Measurements from ENCODE around the gene HOXC10.

HOXC10 gene

GRCh38 chr12:53973236-53974042, 11.5 kb upstream of the HOXC10 start:
- no peak overlapping the region for H3K27ac ChIP-seq (ENCODE audit: insufficient read depth, low read depth, low read length, poor library complexity, severe bottlenecking)
- no peaks in the 10 kb centered on the region for H3K9me3 ChIP-seq (ENCODE audit: control insufficient read depth, low read length)
- H3K27me3 ChIP-seq (ENCODE audit: control insufficient read depth, insufficient read depth, low read length, poor library complexity, severe bottlenecking): peaks cover 100% of the 10 kb centered on the region
- H3K4me3 ChIP-seq (ENCODE audit: insufficient read depth, low read depth, low read length): no peak overlapping the region
- WGBS, 2 experiments: 2 to 3% methylated on average over 67 to 69 of the region's 71 CpGs
- no peaks in the 10 kb centered on the region for H3K4me1 ChIP-seq (ENCODE audit: control insufficient read depth, insufficient read depth, low read length)
- H3K36me3 ChIP-seq (ENCODE audit: control insufficient read depth, insufficient read depth, low read length): no peaks in the 10 kb centered on the region

GRCh38 chr12:53974084-53975063, 10.6 kb upstream of the HOXC10 start, which contains the start of gene HOTAIR:
TSS of gene HOTAIR (minus strand) at chr12:53974954.
- no peaks in the 10 kb centered on the region for H3K4me1 ChIP-seq (ENCODE audit: control insufficient read depth, insufficient read depth, low read length)
- H3K4me3 ChIP-seq (ENCODE audit: insufficient read depth, low read depth, low read length): no peak within 1 kb of the TSS
- no peaks in the 10 kb centered on the region for H3K36me3 ChIP-seq (ENCODE audit: control insufficient read depth, insufficient read depth, low read length)
- H3K9me3 ChIP-seq (ENCODE audit: control insufficient read depth, low read length): no peaks in the 10 kb centered on the region
- H3K27me3 ChIP-seq (ENCODE audit: control insufficient read depth, insufficient read depth, low read length, poor library complexity, severe bottlenecking): peaks cover 100% of the 10 kb centered on the region
- no peak within 1 kb of the TSS for H3K27ac ChIP-seq (ENCODE audit: insufficient read depth, low read depth, low read length, poor library complexity, severe bottlenecking)
- WGBS, 2 experiments: 4 to 5% methylated on average over 60 of the region's 63 CpGs

GRCh38 chr12:53975064-53975471, 9.9 kb upstream of the HOXC10 start:
- Histone ChIP-seq H3K9me3 (ENCODE audit: control insufficient read depth, low read length) (no peaks in the 10 kb centered on the region), H3K27me3 (ENCODE audit: control insufficient read depth, insufficient read depth, low read length, poor library complexity, severe bottlenecking) (peaks cover 100% of the 10 kb centered on the region), H3K36me3 (ENCODE audit: control insufficient read depth, insufficient read depth, low read length) (no peaks in the 10 kb centered on the region), H3K27ac (ENCODE audit: insufficient read depth, low read depth, low read length, poor library complexity, severe bottlenecking) (no peak overlapping the region), H3K4me1 (ENCODE audit: control insufficient read depth, insufficient read depth, low read length) (no peaks in the 10 kb centered on the region), H3K4me3 (ENCODE audit: insufficient read depth, low read depth, low read length) (no peak overlapping the region)
- WGBS, 2 experiments: 3 to 4% methylated on average over 23 to 24 of the region's 25 CpGs

- 8 to 11% methylated on average over 31 of the region's 31 CpGs for WGBS, 2 experiments
- Histone ChIP-seq H3K27me3 (ENCODE audit: control insufficient read depth, insufficient read depth, low read length, poor library complexity, severe bottlenecking) (peaks cover 100% of the 10 kb centered on the region), H3K4me3 (ENCODE audit: insufficient read depth, low read depth, low read length) (no peak overlapping the region)
Measured at GRCh38 chr12:53975479-53976152, 9.3 kb upstream of the HOXC10 start.

GRCh38 chr12:53976172-53976822, 8.6 kb upstream of the HOXC10 start:
- no peak overlapping the region for H3K27ac ChIP-seq (ENCODE audit: insufficient read depth, low read depth, low read length, poor library complexity, severe bottlenecking)
- no peaks in the 10 kb centered on the region for H3K36me3 ChIP-seq (ENCODE audit: control insufficient read depth, insufficient read depth, low read length)
- WGBS, 2 experiments: 16 to 24% methylated on average over 17 to 21 of the region's 21 CpGs
- H3K4me3 ChIP-seq (ENCODE audit: insufficient read depth, low read depth, low read length): no peak overlapping the region
- no peaks in the 10 kb centered on the region for H3K9me3 ChIP-seq (ENCODE audit: control insufficient read depth, low read length)
- H3K4me1 ChIP-seq (ENCODE audit: control insufficient read depth, insufficient read depth, low read length): no peaks in the 10 kb centered on the region
- peaks cover 100% of the 10 kb centered on the region for H3K27me3 ChIP-seq (ENCODE audit: control insufficient read depth, insufficient read depth, low read length, poor library complexity, severe bottlenecking)

More at GRCh38 chr12:53975479-53976152, 9.3 kb upstream of the HOXC10 start:
- Histone ChIP-seq H3K36me3 (ENCODE audit: control insufficient read depth, insufficient read depth, low read length) (no peaks in the 10 kb centered on the region), H3K27ac (ENCODE audit: insufficient read depth, low read depth, low read length, poor library complexity, severe bottlenecking) (no peak overlapping the region), H3K9me3 (ENCODE audit: control insufficient read depth, low read length) (no peaks in the 10 kb centered on the region), H3K4me1 (ENCODE audit: control insufficient read depth, insufficient read depth, low read length) (no peaks in the 10 kb centered on the region)

- Histone ChIP-seq H3K27me3 (ENCODE audit: control insufficient read depth, insufficient read depth, low read length, poor library complexity, severe bottlenecking) (peaks cover 100% of the 10 kb centered on the region), H3K36me3 (ENCODE audit: control insufficient read depth, insufficient read depth, low read length) (no peaks in the 10 kb centered on the region), H3K4me3 (ENCODE audit: insufficient read depth, low read depth, low read length) (no peak overlapping the region), H3K9me3 (ENCODE audit: control insufficient read depth, low read length) (no peaks in the 10 kb centered on the region), H3K4me1 (ENCODE audit: control insufficient read depth, insufficient read depth, low read length) (no peaks in the 10 kb centered on the region), H3K27ac (ENCODE audit: insufficient read depth, low read depth, low read length, poor library complexity, severe bottlenecking) (no peak overlapping the region)
- WGBS, 2 experiments: 21 to 26% methylated on average over 7 to 9 of the region's 9 CpGs
Measured at GRCh38 chr12:53976823-53977595, 7.9 kb upstream of the HOXC10 start.

GRCh38 chr12:53977596-53978445, 7.1 kb upstream of the HOXC10 start:
- H3K4me1 ChIP-seq (ENCODE audit: control insufficient read depth, insufficient read depth, low read length): no peaks in the 10 kb centered on the region
- WGBS, 2 experiments: 16 to 17% methylated on average over 11 of the region's 11 CpGs
- peaks cover 100% of the 10 kb centered on the region for H3K27me3 ChIP-seq (ENCODE audit: control insufficient read depth, insufficient read depth, low read length, poor library complexity, severe bottlenecking)
- no peak overlapping the region for H3K4me3 ChIP-seq (ENCODE audit: insufficient read depth, low read depth, low read length)
- no peaks in the 10 kb centered on the region for H3K36me3 ChIP-seq (ENCODE audit: control insufficient read depth, insufficient read depth, low read length)
- H3K9me3 ChIP-seq (ENCODE audit: control insufficient read depth, low read length): no peaks in the 10 kb centered on the region
- H3K27ac ChIP-seq (ENCODE audit: insufficient read depth, low read depth, low read length, poor library complexity, severe bottlenecking): no peak overlapping the region

GRCh38 chr12:53978477-53979356, 6.2 kb upstream of the HOXC10 start:
- H3K27ac ChIP-seq (ENCODE audit: insufficient read depth, low read depth, low read length, poor library complexity, severe bottlenecking): no peak overlapping the region
- no peaks in the 10 kb centered on the region for H3K4me1 ChIP-seq (ENCODE audit: control insufficient read depth, insufficient read depth, low read length)
- WGBS, 2 experiments: 15 to 21% methylated on average over 14 of the region's 15 CpGs
- H3K27me3 ChIP-seq (ENCODE audit: control insufficient read depth, insufficient read depth, low read length, poor library complexity, severe bottlenecking): peaks cover 100% of the 10 kb centered on the region
- H3K9me3 ChIP-seq (ENCODE audit: control insufficient read depth, low read length): no peaks in the 10 kb centered on the region
- no peaks in the 10 kb centered on the region for H3K36me3 ChIP-seq (ENCODE audit: control insufficient read depth, insufficient read depth, low read length)
- H3K4me3 ChIP-seq (ENCODE audit: insufficient read depth, low read depth, low read length): no peak overlapping the region

Data from ectodermal cell (in vitro differentiated cells).